ENCODE measurements around the gene SERINC5.

- TF ChIP-seq CTCF (IDR thresholded peaks at IDR 0.05), result no peak
- TF ChIP-seq, protein P1, sequence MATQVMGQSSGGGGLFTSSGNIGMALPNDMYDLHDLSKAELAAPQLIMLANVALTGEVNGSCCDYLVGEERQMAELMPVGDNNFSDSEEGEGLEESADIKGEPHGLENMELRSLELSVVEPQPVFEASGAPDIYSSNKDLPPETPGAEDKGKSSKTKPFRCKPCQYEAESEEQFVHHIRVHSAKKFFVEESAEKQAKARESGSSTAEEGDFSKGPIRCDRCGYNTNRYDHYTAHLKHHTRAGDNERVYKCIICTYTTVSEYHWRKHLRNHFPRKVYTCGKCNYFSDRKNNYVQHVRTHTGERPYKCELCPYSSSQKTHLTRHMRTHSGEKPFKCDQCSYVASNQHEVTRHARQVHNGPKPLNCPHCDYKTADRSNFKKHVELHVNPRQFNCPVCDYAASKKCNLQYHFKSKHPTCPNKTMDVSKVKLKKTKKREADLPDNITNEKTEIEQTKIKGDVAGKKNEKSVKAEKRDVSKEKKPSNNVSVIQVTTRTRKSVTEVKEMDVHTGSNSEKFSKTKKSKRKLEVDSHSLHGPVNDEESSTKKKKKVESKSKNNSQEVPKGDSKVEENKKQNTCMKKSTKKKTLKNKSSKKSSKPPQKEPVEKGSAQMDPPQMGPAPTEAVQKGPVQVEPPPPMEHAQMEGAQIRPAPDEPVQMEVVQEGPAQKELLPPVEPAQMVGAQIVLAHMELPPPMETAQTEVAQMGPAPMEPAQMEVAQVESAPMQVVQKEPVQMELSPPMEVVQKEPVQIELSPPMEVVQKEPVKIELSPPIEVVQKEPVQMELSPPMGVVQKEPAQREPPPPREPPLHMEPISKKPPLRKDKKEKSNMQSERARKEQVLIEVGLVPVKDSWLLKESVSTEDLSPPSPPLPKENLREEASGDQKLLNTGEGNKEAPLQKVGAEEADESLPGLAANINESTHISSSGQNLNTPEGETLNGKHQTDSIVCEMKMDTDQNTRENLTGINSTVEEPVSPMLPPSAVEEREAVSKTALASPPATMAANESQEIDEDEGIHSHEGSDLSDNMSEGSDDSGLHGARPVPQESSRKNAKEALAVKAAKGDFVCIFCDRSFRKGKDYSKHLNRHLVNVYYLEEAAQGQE (IDR thresholded peaks at IDR 0.05; ENCODE audit: insufficient read depth in 1 of 2, low read depth in 2 of 2, low read length in 1 of 2), result no peak
Observed at GRCh38 chr5:80208381-80208780, 47.5 kb downstream of the SERINC5 start.

Measured in Panc1 (cell line).